Fibroblast of the conjunctiva (primary cell): ENCODE data around the gene TAF4.
"Not testable (repeated sequence)": the region's sequence is repeated elsewhere in the genome, so short reads cannot be mapped to it uniquely, and the experiment has no call there.

Source experiments
- DNase-seq: peaks from one replicate; pipeline ENCODE4 v3.0.0-alpha.2; 2010; ENCODE audit warnings: low read depth

The TAF4 gene

DNA sequence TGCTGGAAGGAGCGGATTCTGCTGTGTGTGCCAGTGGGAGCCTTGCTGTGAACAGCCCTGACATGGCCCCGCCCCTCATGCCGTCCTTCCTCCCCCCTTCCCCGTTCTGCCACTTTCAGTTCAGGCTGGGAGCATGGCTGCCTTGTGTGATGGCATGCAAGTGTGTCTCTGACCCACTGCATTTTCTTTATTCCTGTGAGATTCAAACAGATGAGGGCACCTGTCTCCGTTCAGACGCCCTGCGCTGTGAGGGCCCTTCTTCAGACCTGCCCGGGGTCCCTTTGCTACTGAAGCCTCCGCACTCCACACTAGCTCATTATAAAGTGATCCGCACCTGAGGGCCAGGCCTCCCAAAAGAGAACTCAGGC is 88.3 kb downstream of the TAF4 start:
- no peak for DNase-seq

DNA sequence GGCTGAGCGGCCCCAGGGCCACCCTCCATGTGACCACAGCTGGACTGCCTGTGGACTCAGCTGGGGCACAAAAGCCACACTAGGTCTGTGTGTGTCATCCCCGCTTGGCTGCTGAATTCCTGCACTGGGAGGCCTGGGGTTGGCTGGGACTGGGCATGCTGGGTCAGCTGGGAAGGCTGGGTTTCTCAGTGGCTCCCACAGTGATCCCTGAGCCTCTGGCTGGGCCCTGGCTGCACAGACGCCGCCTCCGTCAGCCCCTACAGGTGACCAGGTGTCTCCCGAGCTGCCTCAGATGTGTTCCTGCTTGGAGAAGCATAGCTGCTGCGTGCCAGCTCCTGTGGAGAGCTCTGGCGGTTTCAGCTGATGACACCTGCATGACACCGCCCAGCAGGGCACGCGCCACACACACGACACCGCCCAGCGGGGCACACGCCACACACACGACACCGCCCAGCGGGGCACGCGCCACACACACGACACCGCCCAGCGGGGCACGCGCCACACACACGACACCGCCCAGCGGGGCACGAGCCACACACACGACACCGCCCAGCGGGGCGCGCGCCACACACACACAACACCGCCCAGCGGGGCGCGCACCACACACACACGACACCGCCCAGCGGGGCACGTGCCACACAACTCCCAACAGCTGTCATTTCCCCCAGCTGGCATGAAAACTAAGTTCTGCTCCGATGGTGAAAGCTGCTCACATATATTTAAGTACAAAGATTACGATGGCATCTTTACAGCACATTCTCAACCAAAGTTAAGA is 88.8 kb downstream of the TAF4 start:
- DNase-seq, result no peak

DNA sequence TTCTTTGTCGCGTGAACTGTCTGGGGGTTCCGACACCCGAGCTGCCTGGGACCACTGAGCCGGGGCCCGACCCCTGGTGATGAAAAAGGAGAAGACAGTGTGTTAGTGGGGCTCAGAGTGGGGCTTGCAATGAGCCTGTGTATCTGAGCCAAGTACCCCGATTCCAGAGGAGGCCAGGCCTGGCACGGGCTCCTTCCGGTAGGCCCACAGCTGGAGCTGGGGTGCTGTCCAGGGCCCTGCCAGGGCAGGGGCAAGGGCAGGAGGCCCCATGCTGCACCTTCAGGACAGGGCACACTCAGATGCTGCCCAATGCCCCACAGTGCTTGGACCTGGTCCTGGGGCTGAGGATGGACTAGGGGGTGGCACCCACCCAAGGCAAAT is 89.4 kb downstream of the TAF4 start:
- DNase-seq, result no peak

DNA sequence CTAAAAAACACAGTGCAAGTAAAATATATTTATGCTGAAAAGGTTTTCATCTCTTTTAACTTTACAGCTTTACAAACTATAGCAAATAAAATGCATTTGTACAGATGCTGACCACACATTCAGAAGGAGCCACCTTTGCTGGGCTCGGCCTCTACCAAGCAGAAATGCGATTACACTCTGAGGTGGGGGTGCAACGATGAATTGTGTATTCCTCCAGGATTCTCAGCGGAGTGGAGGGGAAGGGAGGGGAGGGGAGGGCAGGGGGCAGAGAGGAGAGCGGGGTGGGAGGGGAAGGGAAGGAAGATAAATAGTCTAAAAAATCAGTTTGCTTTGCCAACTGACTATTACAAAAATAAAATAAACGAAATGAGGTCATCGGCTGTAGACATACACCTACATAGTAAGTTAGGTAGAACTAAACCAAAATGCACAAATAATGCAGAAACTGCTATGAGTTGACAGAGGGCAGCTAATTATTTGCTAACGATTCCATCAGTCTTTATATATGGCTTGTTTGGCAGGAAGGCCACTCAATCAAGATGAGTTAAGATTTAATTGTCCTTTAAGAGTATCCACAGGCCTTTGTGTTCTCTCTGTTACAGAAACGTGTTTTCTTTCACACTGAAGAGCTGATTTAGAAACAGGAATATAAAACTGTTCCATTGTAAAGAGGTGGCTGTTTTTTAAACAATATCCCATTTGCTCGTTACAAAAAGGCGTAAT is 90.1 kb downstream of the TAF4 start:
- DNase-seq, result no peak

GRCh38 chr20:61974357-61974665 is 91.4 kb downstream of the TAF4 start:
- DNase-seq, result no peak

DNA sequence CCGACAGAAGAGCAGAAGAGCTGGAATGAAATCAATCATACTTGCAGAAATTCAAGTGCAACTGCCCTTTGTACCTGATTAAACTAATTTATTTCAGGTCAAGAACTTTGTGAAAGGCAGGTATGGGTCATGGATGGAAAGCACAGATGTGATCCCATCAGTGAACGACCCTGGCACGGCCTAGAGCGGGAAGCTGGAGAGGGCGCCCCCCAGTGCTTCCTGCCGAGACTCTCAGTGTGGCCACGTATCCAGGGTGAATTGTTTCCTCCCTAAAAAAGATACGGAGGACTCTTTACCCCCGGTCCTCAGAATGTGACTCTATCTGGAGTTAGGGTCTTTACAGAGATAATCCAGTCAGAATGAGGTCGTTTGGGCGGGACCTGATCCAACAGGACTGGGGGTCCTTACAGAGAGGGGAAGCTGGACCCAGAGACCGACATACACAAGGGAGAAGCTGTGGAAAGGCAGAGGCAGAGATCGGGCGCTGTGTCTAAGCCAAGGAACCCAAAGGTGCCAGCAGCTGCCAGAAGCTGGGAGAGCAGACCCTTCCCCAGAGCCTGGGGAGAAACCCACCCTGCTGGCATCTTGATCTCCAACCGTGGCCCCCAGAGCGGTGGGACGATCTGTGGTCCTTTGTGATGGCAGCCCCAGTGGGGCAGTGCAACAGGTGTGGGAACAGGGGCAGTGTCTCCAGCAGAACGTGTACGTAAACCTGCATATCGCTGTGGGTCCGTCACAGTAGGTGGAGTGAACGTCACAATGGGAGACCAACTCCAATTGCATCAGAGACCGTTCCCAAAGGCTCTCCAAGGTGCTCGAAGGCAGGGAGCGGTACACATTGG is 91.9 kb downstream of the TAF4 start:
- DNase-seq, result no peak

- no peak for DNase-seq
These were observed 92.8 kb downstream of the TAF4 start for GRCh38 chr20:61972636-61973508.

- not testable (repeated sequence) for DNase-seq
These were observed 94.1 kb downstream of the TAF4 start for GRCh38 chr20:61971595-61971994.

GRCh38 chr20:61970357-61970756 is 95.3 kb downstream of the TAF4 start:
- DNase-seq, result no peak

DNA sequence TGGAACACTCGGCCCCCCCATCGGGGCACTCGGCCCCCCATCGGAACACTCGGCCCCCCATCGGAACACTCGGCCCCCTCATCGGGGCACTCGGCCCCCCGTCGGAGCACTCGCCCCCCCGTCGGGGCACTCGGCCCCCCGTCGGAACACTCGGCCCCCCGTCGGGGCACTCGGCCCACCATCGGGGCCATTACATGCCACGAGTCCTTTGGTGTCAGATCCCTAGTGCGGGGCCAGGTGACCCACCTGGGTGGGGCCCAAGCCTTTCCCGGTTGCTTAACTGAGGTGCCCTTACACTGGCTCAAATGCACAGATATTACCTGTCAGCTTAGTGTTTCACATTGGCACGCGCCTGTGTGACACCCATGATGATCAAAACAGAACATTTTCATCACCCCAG is 95.9 kb downstream of the TAF4 start:
- no peak for DNase-seq

DNA sequence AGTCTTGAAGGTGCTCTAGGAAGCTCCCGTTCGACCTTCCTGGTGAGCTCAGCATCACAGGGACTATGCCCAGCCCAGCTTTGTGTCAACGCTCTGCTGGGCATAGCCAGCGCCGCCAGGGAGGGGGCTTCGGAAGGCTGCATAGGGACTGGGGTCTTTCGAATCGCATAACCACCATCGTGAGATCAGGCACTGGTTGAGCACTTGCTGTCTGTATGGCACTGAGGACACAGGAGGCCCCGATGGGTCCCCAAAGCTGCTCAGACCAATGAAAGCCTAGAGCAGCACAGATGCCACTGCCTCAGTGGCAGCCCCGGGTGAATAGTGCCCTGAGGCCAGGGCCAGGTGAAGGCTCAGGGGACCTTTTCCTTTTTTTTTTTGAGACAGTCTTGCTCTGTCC is 96.7 kb downstream of the TAF4 start:
- no peak for DNase-seq

DNA sequence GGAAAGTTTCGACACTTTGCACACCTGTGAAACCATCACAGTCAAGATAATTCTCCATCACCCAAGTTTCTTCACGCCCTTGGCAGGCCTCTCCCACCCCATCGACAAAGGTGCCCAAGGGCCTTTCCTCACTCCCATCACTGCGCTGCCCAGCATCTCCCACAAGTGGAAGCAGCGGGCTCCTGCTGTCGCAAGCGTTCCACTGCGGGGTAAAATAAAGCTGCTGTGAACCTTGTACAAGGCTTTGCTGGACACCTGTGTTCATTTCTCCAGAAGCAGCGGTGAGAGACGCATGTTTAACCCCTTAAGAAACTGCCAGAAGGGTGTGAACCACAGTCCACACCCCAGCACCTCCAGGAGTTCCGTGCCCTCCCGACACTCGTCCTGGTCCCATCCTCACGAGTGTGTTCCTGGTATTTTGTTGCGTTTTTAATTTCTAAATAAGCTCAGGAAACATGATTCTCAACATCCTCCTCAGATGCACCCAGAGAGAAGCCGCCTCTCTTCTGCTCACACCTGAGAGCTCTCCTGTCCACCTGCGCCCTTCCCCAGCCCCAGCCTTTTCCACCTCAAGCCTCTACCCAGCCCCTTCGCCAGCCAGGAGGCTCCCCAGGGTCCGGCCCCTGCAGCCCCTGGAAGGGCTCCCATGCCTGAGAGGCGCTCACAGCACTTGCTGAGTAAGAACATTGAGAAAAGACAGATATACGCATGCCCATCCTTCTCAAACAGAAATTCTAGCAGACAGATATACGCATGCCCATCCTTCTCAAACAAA is 97.5 kb downstream of the TAF4 start:
- no peak for DNase-seq

- no peak for DNase-seq
These were observed 98.4 kb downstream of the TAF4 start for GRCh38 chr20:61967300-61967699.

GRCh38 chr20:61966492-61967244 is 99.0 kb downstream of the TAF4 start:
- no peak for DNase-seq

DNA sequence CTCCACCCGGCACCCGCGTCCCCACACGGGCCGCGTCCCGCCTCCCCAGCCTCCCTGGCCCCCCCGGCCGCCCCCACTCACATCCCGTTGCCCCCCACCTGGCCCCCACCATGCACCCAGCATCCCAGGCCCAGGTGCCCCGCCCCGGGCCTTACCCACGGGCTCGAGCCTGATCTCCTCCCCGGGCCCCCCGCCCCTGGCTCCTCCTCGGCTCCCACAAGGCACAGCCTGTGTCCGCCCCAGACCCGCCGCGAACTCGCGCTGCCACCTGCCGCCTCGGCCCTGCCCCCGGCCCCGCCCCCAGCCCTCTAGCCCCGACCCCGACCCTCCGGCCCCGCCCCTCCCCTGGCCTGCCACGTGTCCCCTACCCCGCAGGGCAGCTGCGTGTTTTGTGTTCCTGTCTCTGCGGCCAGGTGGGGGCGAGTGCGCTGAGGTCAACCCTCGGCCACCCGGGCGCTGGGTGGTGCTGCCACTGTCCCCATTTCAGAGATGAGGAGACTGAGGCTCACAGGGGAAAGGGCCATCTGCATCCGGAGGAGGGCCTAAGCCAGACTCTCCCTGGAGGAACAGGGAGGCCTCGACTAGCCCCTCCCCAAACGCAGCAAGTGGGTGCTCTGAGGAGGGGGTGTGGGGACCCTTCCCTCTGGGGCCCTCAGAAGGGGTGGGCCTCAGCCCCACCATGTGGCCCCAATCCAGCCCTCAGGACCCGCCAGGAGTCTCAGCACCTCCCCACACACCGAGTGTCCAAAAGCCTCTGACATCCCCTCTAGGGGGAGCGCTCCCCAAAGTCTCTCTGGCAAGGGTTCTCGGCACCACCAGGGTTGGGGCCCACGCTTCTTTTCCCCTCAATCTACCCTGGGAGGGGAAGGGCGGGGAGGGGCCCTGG is 99.8 kb downstream of the TAF4 start:
- DNase-seq, result no peak

DNA sequence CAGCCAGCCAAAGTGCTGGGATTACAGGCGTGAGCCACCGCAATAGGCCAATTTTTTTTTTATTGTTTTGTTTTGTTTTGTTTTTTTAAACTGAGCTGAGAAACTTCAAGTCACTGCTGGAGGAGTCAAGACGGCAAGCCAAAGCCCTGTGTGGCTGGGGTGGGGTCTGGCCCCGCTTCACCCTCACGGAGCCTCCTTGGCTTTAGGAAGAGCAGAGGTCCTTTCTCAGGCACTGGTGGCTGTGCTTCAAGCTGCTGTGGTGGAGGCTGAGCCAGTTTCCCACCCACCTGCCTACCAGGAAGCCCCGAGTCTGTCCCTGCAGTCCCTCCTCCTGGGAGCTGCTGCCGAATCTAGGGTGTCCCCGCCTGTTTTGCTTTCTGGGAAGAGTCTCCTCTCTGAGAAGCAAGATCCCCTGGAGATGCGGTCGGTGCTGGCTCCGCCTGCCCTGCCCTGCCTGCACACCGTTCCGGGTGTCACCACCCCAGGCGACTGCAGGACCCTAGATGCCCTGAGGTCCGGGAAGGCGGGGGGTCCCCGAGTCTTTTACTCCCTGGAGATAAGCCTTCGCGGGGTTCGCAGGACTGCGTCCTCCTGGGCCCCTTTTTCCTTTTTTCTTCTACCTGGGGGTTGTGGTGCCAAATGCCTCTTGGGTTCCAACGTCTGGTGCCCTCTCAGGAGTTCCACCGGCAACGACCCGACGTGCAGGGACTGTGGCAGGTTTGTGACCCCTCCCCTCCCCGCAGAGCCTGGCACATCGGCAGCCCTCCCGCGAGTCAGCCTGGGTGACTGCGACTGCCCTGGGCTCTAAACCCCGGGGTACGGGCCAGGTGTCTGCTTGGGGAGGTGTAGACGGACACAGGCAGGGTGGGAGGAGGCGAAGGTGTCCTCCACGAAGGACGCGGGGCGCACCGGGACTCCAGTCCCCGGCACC is 100.7 kb downstream of the TAF4 start:
- no peak for DNase-seq

DNA sequence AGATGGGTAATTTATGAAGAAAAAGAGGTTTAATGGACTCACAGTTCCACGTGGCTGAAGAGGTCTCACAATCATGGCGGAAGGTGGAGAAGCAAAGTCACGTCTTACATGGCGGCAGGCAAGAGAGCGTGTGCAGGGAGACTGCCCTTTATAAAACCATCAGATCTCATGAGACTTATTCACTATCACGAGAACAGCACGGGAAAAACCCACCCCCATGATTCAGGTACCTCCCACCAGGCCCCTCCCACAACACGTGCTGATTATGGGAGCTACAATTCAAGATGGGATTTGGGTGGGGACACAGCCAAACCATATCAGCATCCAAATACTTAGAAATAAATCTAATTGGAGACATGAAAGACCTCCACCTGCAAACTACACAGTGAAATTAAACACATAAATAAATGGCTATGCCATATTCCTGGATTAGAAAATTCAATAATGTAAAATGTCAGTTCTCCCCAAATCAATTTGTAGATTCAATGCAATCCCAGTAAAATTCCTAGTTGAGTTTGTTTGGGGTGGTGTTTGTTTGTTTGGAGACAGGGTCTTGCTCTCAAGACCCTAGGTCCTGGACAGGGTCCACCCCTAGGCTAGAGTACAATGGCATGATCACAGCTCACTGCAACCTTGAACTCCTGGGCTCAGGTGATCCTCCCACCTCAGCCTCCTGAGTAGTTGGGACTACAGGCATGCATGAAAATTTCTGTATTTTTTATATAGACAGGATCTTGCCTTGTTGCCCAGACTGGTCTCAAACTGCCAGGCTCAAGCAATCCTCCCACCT is 101.6 kb downstream of the TAF4 start:
- no peak for DNase-seq

DNA sequence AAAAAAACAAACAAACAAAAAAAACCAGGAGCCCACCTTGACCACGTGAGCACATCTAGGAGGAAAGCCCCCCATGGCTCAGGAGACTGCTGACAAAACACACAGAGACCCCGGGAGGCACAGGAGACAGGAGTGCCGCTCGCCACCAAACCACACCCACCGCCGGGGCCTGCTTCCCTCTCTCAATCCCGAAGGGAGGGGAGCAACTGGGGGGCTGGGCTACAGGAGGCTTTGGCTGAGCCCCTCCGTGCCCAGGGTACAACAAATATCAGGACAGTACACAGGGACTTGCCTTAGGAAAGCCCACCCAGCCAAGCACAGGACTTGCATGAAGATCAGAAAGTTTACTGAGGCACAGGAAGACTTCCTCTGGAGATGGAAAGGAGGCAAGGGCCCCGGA is 102.5 kb downstream of the TAF4 start:
- DNase-seq, result no peak
